ENCODE data around the gene NAP1L1.

NAP1L1 gene

DNA sequence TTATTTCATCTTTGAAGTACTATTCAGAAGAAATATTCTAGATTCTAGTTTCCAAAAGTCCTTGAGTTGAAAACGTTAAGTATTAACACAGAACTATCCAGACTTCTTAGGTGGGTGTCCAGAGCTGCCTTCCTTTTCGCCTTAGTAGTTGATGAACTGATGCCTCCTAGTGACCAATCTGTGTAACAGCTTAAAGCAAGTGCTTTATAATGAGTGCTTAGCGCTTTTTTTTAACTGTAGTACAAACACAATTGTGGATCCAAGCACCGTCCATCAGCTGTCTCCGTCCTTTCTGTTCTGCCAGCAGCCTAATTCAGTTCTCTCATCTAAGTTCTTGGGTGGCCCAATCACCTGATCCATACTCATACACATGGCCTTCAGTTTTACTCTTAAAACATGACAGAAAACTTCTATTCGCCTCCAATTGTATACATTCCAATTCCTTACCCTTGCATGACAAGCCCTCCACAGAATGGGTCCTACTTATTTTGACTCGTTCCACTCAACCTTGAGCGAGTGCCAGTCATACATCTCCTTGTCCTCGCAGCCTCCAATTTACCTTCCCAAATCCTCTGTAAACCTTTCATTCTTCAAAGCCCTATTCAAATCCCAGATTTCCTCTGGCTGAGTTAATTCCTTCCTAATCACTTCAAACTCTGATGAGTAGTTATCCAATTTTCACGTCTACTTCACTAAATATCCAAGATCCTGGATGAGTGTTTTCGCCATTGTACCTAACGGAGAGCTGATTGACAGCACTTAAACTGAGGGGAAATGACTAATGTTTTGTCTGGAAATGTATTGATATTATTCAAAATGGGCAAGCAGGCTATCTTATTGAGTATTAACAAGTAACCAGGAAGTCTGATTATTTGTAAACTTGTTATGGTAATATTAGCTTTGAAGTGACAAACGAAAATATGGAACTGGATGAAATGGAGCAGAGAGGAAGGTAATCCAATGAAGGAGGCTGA, 47.1 kb downstream of the NAP1L1 start:
- Histone ChIP-seq H3K4me3 (ENCODE audit: low read depth, low read length, poor library complexity, severe bottlenecking) (no peak overlapping the region), H3K4me2 (ENCODE audit: low read length) (no peak overlapping the region), H3K27me3 (ENCODE audit: insufficient read depth, low read length) (no peaks in the 10 kb centered on the region), H3K36me3 (ENCODE audit: insufficient read depth, low read length) (no peaks in the 10 kb centered on the region), H3F3A (ENCODE audit: insufficient read depth, low read length) (no peaks in the 10 kb centered on the region), H2AFZ (ENCODE audit: low read length) (no peak overlapping the region), H3K9me3 (ENCODE audit: low read length) (no peaks in the 10 kb centered on the region), H3K9me2 (ENCODE audit: low read depth, low read length) (no peaks in the 10 kb centered on the region), H4K20me1 (ENCODE audit: insufficient read depth, low read length) (no peaks in the 10 kb centered on the region), H3K9ac (ENCODE audit: low read length) (no peak overlapping the region), H3K27ac (ENCODE audit: low read depth, low read length, poor library complexity, severe bottlenecking) (no peak overlapping the region), H3K4me1 (ENCODE audit: insufficient read depth, low read length, severe bottlenecking) (peaks cover 2% of the 10 kb centered on the region), H3K79me2 (ENCODE audit: insufficient read depth, low read length) (no peaks in the 10 kb centered on the region)
- TF ChIP-seq EZH2 (IDR thresholded peaks at IDR 0.05; ENCODE audit: borderline replicate concordance, low read length), result no peak
- TF ChIP-seq CTCF (IDR thresholded peaks at IDR 0.05; ENCODE audit: low read length), result peak; percentile 80

DNA sequence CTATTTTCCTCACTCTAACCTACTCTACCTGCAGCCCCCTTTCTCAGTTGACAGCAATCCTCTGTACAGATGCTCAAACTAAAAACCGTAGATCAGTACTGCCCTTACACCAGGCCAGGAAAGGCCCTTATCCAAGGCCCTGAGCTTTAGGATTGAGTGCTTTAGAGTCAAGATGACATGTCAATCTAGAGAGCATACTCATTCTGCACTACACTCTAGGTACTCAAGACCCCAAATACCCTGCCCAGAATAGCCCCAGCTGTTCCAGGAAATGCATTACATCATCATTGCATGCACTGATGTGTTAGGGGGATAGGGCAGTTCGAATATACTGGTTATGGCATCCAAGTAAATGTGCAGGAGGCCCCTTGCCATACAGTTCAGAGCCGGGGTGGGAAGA, 49.4 kb downstream of the NAP1L1 start:
- H3K9ac ChIP-seq (ENCODE audit: low read length), result no peak overlapping the region
- H3K9me3 ChIP-seq (ENCODE audit: low read length), result no peaks in the 10 kb centered on the region
- no peak overlapping the region for H2AFZ ChIP-seq (ENCODE audit: low read length)
- no peaks in the 10 kb centered on the region for H3K9me2 ChIP-seq (ENCODE audit: low read depth, low read length)
- no peak overlapping the region for H3K4me2 ChIP-seq (ENCODE audit: low read length)
- no peak overlapping the region for H3K4me3 ChIP-seq (ENCODE audit: low read depth, low read length, poor library complexity, severe bottlenecking)
- no peaks in the 10 kb centered on the region for H3K36me3 ChIP-seq (ENCODE audit: insufficient read depth, low read length)
- no peaks in the 10 kb centered on the region; the same call in 1 of the 2 replicates for H3K27me3 ChIP-seq (ENCODE audit: insufficient read depth, low read length)
- peaks cover 17% of the 10 kb centered on the region for H3K4me1 ChIP-seq (ENCODE audit: insufficient read depth, low read length, severe bottlenecking)
- no peaks in the 10 kb centered on the region for H4K20me1 ChIP-seq (ENCODE audit: insufficient read depth, low read length)
- no peak for TF ChIP-seq CTCF (IDR thresholded peaks at IDR 0.05; ENCODE audit: low read length)
- no peak for TF ChIP-seq EZH2 (IDR thresholded peaks at IDR 0.05; ENCODE audit: borderline replicate concordance, low read length)
- no peaks in the 10 kb centered on the region for H3K79me2 ChIP-seq (ENCODE audit: insufficient read depth, low read length)
- no peak overlapping the region for H3K27ac ChIP-seq (ENCODE audit: low read depth, low read length, poor library complexity, severe bottlenecking)
- H3F3A ChIP-seq (ENCODE audit: insufficient read depth, low read length), result no peaks in the 10 kb centered on the region

- H3K36me3 ChIP-seq (ENCODE audit: insufficient read depth, low read length), result no peaks in the 10 kb centered on the region
- no peaks in the 10 kb centered on the region for H3F3A ChIP-seq (ENCODE audit: insufficient read depth, low read length)
- no peak overlapping the region for H3K4me3 ChIP-seq (ENCODE audit: low read depth, low read length, poor library complexity, severe bottlenecking)
- no peaks in the 10 kb centered on the region for H3K79me2 ChIP-seq (ENCODE audit: insufficient read depth, low read length)
- H3K9me2 ChIP-seq (ENCODE audit: low read depth, low read length), result no peaks in the 10 kb centered on the region
- H3K4me2 ChIP-seq (ENCODE audit: low read length), result no peak overlapping the region
- H3K27me3 ChIP-seq (ENCODE audit: insufficient read depth, low read length), result no peaks in the 10 kb centered on the region; the same call in 1 of the 2 replicates
- H4K20me1 ChIP-seq (ENCODE audit: insufficient read depth, low read length), result no peaks in the 10 kb centered on the region
- TF ChIP-seq CTCF (IDR thresholded peaks at IDR 0.05; ENCODE audit: low read length), result no peak
- H2AFZ ChIP-seq (ENCODE audit: low read length), result no peak overlapping the region
- peaks cover 17% of the 10 kb centered on the region for H3K4me1 ChIP-seq (ENCODE audit: insufficient read depth, low read length, severe bottlenecking)
- H3K9ac ChIP-seq (ENCODE audit: low read length), result no peak overlapping the region
- H3K9me3 ChIP-seq (ENCODE audit: low read length), result no peaks in the 10 kb centered on the region
- no peak overlapping the region for H3K27ac ChIP-seq (ENCODE audit: low read depth, low read length, poor library complexity, severe bottlenecking)
Measured at GRCh38 chr12:76033081-76034011, 51.1 kb downstream of the NAP1L1 start.

All from OCI-LY1 (cell line).